NCI-H2196 (cell line): ENCODE results near the gene NRTN.
"Not testable (repeated sequence)": the region's sequence is repeated elsewhere in the genome, so short reads cannot be mapped to it uniquely, and the experiment has no call there.

ENCODE experiments used
- DNase-seq: peaks from one replicate; lab custom pipeline; 2025; ENCODE audit not compliant: unreplicated experiment; lab: John Stamatoyannopoulos, UW

Gene NRTN

DNA sequence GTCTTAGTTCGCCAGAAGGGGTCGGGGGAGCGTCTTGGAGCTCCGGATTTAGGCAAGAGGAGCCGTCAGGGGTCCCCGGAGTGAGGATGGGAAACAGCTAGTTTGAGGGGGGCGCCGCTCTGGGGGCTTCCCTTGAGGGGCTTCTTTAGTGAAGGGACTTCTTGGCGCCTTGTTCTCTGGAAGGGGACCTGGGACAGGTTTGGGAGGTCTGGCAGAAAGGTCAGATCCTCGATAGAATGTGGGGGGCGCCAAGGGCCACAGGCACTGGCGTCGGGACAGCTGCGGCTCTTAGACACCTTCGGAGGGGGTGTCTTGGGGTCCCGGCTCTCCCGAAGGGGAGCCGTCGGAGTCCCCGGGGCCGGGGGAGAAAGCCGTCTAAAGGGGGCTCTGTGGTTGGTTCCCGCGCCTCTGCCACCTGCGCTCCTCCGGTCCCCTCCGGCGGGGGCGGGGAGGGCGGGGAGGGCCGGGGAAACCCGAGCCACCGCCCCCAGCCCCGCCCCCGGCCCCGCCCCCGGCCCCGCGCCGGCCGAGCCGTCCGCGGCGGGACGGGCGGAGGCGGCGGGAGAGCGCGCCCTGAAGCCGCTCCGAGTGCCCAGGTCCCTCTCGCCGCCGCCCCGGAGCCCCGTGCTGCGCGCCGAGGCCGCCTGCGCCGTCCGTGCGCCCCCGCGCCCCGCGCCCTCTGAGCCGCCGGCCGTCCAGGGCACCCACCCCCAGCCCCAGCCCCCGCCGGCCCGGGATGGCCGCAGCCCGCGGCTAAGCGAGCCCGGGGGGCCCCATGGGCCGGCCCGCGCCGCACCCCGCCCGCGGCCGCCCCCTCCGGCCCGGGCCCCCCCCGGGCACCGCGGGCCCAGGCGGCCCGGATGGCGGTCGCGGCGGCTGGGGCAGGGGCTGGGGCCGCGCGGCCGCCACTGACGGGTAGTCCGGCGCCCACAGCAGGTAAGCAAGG, at the start of gene NRTN:
Gene NRTN (plus strand): TSS at position 552 of the 946 bp plus-strand sequence. CDS start 19,099 bp downstream, outside the sequence.
- DNase-seq: peak; percentile 64

DNA sequence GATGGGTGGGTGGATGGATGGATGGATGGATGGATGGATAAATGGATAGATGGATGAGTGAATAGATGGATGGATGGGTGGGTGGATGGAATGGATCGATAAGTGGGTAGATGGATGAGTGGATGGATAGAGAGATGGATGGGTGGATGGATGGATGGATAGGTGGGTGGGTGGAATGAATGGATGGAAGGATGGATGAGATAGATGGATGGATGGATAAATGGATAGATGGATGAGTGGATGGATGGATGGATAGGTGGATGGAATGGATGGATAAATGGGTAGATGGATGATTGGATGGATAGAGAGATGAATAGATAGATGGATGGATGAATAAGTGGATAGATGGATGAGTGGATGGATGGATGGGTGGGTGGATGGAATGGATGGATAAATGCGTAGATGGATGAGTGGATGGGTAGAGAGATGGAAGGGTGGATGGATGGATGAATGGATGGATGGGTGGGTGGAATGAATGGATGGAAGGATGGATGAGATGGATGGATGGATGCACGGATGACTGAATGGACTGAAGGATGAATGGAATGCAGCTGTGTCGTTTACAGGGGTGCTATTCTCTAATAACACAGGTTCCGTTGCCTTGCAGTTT, 42.2 kb upstream of the NRTN start:
- no peak for DNase-seq

DNA sequence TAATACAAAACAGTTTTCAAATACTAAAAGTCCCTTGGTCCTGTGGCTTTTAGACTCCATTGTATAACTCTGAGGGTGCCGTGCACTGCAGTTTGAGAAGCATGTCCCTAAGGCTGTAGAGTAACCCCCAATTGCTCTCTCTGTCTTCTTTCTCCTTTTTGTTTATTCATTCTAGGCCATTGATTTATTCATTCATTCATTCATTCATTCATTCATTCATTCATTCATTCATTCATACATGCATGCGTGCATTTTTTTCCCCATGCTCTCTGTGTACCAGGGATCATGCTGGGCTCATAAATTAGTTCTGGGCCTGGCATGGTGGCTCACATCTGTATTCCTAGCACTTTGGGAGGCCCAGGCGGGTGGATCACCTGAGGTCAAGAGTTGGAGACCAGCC, 39.6 kb upstream of the NRTN start:
- DNase-seq: no peak

- DNase-seq: no peak
Observed at GRCh38 chr19:5767949-5768348, 36.9 kb upstream of the NRTN start.

- DNase-seq: no peak
Observed at GRCh38 chr19:5772416-5772815, 32.5 kb upstream of the NRTN start.

GRCh38 chr19:5773276-5773675, 31.6 kb upstream of the NRTN start:
- DNase-seq: no peak

- no peak for DNase-seq
Observed at GRCh38 chr19:5774921-5775320, 29.9 kb upstream of the NRTN start.

GRCh38 chr19:5775668-5776309, 29.1 kb upstream of the NRTN start:
- DNase-seq: no peak

DNA sequence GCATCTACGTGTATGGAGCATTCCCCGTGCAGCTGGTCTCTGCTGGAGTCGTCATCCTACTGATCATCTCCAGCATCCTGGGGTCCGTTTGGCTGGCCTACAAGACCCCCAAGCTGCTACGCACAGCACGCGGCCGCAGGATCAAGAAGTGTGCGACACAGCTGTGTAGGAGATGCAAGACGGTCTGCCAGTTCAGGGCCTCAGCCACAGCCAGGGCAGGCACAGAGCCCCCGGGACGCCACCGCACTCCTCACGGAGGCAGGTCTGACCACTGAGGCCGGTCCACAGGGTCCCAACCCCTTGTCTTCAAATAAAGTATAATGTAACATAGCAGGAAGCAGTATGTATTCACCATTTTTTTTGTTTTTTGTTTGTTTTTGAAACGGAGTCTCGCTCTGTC, 26.5 kb upstream of the NRTN start:
- DNase-seq: no peak

- not testable (repeated sequence) for DNase-seq
Observed at GRCh38 chr19:5780916-5781315, 24.0 kb upstream of the NRTN start.

GRCh38 chr19:5782322-5782721, 22.5 kb upstream of the NRTN start:
- no peak for DNase-seq

- DNase-seq: no peak
Observed at GRCh38 chr19:5782945-5783919, 21.6 kb upstream of the NRTN start.

- DNase-seq: no peak
Observed at GRCh38 chr19:5784581-5785147, 20.2 kb upstream of the NRTN start, which contains the start of gene PRR22. PRR22 (minus strand) TSS chr19:5784746; CDS start chr19:5784660, 86 bp downstream.

DNA sequence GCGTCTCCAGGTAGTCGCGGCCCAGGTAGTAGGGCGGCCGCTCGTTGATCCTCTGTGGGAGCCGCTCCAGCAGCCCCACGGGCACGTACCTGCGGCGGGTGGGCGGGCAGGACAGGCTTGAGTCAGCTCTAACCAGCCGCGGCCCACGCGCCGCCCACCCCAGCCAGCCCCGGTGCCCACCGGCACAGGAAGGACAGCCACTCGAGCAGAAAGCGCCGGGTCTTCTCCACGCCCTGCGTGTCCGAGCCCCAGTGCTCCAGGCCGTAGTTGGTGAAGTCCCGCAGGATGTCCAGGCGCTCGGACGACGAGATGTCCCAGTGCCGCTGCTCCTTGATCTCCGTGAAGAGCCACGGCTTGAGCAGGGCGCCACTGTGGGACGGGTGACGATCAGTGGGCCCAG, 19.4 kb upstream of the NRTN start:
- DNase-seq: no peak

- DNase-seq: no peak
Observed at GRCh38 chr19:5786593-5787408, 18.1 kb upstream of the NRTN start.

GRCh38 chr19:5787409-5788182, 17.3 kb upstream of the NRTN start:
- no peak for DNase-seq

DNA sequence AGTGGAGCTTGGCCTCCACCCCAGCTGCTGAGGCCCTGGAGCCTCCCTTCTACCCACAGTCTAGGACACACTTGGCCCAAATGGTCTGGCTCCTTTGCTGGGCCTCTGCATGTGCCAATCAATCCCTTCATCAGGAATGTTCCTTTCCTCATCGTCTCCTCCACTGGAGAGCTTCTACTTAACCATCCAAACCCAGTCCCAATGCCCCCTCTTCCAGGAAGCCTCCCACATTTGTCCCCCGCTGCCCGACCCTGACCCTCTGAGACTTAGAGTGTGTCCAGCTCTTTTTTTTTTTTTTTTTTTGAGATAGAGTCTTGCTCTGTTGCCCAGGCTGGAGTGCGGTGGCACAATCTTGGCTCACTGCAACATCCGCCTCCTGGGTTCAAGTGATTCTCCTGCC, 16.4 kb upstream of the NRTN start:
- no peak for DNase-seq

DNA sequence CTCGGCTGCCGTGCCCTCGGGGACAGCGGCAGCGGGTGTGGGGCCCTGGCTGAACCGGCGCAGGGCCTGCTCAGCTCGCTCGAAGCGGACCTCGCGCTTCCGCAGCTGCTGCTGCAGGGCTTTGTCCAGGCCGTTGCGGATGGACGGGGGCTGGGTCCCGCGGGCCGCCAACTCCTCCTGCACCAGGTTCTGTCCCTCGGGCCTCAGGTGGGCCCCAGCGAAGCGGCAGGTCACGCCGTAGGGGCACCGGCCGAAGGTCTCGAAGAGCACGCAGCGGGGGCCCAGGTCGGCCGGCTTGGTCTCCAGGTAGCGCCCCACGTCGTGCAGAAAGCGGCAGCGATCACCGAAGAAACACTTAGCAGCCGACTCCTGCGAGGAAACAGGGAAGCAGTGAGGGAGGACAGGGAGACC, 15.5 kb upstream of the NRTN start:
- DNase-seq: no peak
